ENCODE data around the gene TIMM29.
"Not testable (repeated sequence)": the region's sequence is repeated elsewhere in the genome, so short reads cannot be mapped to it uniquely, and the experiment has no call there.

The TIMM29 gene

GRCh38 chr19:10912619-10913018 is 16.0 kb upstream of the TIMM29 start:
- DNase-seq (ENCODE audit: low spot score) = no peak

- no peak for DNase-seq (ENCODE audit: low spot score)
Measured at GRCh38 chr19:10913716-10914340, 14.8 kb upstream of the TIMM29 start.

DNA sequence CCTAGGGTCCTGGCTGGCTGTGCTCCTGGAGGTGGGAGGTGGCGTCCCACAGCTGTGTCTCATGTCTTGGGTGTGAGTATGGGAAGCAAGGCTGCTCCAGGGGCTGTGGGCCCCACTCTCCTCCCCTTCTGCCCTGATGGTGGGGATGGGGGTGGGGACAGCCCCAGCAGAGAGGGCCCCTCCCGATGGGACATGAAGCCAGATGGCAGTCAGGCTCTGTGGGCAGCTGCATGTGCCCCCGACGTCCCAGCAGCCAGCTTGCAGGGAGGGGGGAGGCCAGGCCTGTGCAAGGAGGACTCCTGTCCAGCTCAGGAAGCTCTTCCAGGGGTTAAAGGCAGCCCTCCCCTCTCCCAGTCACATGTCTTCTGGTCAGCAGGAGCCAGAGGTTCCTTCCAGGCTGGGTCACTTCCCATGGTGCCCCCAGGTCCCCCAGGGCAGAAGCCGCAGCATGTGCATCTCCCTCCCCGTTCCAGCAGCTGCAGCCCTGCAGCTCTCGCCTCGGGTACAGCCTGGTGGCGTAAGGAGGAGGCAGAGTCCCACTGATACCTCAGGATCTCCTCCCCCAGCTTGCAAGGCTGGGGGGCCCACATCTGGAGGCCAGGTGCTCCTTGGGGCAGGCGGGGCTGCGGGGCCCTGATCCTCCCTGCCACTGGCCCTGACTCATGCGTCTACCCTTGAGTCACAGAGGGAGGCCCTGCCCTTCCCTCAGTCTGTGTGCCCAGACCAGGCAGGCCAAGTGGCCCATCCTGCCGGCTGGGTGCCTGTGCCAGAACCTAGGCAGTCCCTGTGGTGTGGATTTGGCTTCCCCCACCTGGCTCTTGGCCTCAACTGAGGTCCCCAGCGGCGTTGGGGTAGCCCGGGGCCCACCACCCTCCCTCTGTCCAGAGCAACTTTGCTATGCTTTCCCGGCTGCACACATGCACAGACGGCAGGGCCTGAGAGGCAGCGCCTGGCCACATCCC is 13.2 kb upstream of the TIMM29 start:
- no peak for DNase-seq (ENCODE audit: low spot score)

- DNase-seq (ENCODE audit: low spot score) = no peak
Measured at GRCh38 chr19:10916602-10917001, 12.0 kb upstream of the TIMM29 start.

DNA sequence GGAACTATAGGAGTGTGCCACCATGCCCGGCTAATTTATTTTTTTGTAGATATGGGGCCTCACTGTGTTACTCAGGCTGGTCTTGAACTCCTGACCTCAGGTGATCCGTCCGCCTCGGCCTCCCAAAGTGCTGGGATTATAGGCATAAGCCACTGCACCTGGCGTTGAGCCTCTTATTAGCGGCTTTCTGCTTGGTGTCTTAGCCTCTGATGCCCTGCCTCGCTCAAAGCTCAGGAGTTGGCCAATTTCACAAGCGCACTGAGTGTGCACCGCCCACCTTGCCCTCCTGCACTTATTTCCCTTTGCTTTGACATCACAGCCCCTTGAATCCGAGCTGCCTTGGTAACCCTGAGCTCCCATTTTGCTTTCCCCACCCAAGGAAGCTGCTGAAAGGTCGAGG is 10.3 kb upstream of the TIMM29 start:
- no peak for DNase-seq (ENCODE audit: low spot score)

DNA sequence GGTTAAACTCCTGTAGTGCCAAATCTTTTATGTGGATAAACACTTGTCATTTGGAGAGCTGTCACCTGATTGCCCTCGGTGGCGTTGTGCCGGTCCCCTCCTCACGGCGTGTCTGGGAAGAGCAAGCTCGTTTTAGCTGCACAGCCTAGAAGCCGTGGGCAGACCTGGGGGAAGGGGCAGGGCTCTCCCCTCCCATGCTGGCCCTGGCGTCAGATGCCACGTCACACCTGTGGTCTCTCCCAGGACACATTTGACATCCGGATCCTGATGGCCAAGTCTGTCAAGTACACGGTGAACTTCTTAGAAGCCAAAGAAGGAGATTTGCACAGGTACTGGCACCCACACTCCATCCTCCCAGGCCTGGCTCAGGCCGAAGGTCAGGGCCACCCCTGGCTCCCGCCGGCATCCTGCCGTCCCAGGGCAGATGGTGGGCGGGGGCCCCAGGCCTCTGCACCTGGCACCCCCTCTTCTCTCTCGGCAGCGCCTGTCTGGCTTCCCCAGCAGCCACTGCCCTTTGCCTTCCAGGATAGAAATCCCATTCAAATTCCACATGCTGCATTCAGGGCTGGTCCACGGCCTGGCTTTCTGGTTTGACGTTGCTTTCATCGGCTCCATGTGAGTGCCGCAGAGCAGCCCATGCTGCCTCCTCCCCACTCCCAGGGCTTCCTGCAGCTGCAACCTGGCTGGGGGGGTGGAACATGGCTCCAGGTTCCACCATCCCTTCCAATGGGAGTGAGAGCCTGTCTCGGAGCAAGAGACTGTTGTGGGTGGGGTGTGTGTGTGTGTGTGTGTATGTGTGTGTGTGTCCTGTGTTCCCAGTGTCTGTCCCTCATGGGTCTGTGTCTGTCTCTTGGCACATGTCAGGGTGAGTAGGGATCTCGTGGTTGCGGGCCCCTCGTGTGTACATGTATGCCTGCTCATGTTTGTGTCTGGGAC is 9.0 kb upstream of the TIMM29 start:
- DNase-seq (ENCODE audit: low spot score) = no peak

DNA sequence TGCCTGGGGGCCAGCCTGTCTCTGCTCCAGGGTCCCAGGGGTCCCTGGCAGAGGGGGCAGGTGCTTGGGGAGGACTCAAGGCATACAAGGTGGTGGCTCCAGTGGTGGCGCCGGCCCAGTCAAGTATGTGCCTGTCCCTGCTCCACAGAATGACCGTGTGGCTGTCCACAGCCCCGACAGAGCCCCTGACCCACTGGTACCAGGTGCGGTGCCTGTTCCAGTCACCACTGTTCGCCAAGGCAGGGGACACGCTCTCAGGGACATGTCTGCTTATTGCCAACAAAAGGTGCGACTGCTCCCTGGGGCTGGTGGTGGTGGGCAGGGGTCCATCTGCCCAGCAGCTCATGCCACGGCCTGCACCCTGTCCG is 8.3 kb upstream of the TIMM29 start:
- DNase-seq (ENCODE audit: low spot score) = no peak

DNA sequence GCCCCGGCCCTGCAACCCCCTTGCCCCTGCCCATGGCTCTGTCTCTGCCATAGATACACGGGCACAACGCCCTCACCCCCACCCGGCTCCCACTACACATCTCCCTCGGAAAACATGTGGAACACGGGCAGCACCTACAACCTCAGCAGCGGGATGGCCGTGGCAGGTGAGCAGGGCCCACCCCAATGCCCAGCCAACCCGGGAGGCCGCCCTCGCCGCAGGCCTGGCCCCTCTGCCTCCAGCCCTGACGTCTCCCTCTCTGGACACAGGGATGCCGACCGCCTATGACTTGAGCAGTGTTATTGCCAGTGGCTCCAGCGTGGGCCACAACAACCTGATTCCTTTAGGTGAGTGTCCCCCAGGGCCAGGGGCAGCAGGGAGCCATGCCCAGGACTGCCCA is 7.8 kb upstream of the TIMM29 start:
- no peak for DNase-seq (ENCODE audit: low spot score)

GRCh38 chr19:10921199-10921909 is 7.3 kb upstream of the TIMM29 start:
- no peak for DNase-seq (ENCODE audit: low spot score)

- no peak for DNase-seq (ENCODE audit: low spot score)
Measured at GRCh38 chr19:10921910-10922637, 6.5 kb upstream of the TIMM29 start.

GRCh38 chr19:10922638-10923014 is 6.0 kb upstream of the TIMM29 start:
- DNase-seq (ENCODE audit: low spot score) = no peak

DNA sequence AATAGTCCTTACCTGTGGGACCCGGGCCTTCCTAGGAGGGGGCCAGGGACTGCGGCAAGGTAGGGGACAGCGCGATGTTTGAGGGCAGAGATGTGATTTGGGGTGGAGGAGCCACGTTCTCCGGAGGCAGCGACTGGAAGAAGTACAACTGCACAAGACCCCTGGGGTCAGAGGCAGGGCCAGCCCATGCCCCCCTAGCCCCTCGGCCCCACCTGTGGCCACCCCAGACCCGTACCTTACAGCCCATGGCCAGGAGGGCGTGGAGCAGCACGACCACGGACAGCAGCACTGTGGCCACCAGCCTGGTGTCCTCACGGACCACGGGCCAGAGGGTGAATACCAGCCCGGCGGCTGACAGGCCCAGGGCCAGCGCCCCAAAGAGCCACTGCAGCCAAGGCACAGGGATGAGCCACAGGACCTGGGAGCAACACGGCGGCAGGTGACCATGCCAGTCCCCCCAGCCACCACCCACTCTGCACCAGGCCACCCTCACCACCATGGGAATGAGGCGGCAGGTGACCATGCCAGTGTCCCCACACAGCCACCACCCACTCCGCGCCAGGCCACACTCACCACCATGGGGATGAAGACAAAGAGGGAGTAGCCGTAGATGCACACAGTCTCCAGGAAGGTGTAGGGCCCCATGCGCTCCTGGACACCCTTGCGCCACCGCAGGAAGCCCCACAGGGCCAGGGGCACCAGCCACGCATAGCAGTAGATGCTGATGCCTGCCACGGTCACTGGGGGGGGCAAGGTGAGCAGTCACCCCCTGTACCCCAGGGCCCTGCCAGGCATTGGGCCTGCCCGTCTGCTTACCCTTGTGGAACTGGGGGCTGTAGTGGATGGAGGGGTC is 5.1 kb upstream of the TIMM29 start:
- no peak for DNase-seq (ENCODE audit: low spot score)

DNA sequence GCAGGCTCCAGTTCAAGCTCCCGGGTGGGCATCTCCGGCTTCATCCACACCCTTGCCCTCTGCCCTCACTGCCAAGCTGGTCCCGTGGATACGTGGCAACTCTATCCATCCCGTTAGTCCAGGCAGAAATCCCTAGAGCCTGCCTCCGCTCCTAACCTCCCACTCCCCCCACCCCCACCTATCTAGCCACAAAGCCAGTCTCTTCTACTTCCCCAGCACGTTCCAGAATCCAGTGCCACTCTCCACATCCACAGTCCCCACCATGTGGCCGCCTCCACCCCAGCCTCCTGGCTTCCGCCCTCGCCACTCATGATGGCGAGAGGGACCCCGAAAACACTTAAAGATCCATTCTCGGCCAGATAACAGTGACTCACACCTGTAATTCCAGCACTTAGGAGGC is 4.0 kb upstream of the TIMM29 start:
- no peak for DNase-seq (ENCODE audit: low spot score)

DNA sequence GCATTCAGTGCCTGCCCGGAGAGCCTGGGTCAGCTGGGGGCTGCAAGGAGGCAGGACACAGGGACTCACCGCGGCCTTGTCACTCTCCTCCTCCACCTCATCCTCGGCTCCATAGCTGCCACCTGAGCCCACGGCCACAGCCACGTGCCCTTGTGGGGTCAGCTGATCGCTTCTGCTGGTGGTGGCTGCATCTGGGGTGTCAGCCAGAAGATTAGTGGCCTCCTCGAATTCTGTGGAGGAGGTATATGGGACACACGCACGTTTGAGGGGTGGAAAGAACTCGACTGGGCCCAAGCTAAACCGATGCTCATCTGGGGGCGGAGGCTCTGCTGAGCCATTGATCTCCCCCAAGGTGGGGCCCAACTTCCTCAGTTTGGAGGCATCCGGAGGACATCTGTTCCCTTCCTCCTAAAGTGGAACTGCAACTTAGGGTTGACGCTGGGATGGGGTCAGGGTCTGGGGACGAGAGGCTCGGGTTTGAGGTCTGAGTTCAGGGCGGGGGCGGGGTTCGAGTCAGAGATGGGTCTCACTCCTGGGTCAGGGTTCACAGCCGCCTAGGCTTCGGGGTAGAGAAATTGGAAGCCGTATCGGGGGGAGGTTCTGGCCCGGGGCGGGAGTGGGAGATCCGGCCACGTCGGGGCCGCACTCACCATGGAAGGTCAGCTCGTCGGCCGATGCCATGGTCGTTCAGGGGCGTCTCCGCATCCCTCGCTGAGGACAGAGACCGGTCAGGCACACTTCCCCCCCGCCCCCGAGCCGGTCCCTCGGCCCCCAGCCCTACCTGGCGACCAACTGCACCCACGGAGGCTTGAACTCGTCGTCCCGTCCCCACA is 665 bp upstream of the TIMM29 start:
- DNase-seq (ENCODE audit: low spot score) = no peak

DNA sequence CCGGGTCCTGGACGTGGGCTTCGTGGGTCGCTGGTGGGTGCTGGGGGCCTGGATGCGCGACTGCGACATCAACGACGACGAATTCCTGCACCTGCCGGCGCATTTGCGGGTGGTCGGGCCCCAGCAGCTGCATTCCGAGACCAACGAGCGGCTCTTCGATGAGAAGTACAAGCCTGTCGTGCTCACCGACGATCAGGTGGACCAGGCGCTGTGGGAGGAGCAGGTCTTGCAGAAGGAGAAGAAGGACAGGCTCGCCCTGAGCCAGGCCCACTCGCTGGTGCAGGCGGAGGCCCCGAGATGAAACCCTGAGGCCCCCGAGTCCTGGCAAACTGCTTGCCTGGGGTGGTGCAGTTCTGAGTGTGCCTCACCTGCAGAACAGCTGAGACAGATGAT is 787 bp downstream of the TIMM29 start:
- DNase-seq (ENCODE audit: low spot score) = no peak

- DNase-seq (ENCODE audit: low spot score) = no peak
Measured at GRCh38 chr19:10935371-10936059, 6.9 kb downstream of the TIMM29 start.

DNA sequence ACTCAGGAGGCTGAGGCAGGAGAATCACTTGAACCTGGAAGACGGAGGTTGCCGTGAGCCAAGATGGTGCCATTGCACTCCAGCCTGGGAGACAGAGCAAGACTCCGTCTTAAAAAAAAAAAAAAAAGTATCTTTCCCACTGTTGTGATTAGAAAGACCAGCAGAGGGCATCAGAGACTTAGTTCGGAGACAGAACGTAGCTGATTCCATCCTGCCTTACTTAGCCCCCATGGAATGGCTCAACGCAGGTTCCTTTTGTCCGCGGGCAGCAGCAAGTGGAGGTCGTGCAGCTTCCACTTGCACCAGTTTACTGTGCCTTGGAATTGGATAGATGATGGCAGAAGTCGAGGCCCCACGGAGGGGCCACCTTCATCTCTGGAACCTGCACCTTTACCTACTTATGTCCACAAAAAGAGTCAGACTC is 8.1 kb downstream of the TIMM29 start:
- peak; percentile 46 for DNase-seq (ENCODE audit: low spot score)

- DNase-seq (ENCODE audit: low spot score) = not testable (repeated sequence)
Measured at GRCh38 chr19:10941649-10942048, 13.0 kb downstream of the TIMM29 start.

DNA sequence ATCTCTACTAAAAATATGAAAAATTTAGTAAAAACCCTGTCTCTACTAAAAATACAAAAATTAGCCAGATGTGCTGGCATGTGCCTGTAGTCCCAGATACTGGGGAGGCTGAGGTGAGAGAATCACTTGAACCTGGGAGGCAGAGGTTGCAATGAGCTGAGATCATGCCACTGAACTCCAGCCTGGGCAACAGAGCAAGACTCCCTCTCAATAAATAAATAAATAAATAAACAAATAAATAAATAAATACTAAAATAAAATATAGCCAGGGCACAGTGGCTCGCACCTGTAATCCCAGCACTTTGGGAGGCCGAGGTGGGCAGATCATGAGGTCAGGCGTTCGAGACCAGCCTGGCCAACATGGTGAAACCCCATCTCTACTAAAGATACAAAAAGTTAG is 14.8 kb downstream of the TIMM29 start:
- not testable (repeated sequence) for DNase-seq (ENCODE audit: low spot score)

Measured in CD4-positive, alpha-beta T cell treated with Interleukin-6 at 100 ng/mL for 8 hours (primary cell).